ENCODE measurements around the gene ADARB1.

DNA sequence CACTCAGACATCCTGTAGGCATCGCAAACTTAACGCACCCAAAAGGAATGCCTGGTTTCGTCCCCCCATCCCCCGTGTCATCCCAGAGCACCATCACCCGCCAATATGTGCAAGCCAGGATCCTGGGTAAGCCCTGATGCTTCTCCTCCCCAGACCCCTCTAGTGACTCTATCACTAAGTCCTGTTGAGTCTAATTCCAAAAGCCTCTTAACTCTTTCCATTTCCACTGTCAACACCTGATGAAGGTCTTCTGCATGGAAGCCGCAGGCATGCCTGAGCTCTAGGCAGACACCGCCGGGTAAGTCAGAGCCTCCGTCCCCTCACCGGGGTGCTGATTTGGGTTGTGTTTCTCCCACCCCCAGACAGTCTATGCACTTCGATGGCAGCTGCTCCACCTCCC lies 5.3 kb upstream of the ADARB1 start:
- TF ChIP-seq, protein P1, sequence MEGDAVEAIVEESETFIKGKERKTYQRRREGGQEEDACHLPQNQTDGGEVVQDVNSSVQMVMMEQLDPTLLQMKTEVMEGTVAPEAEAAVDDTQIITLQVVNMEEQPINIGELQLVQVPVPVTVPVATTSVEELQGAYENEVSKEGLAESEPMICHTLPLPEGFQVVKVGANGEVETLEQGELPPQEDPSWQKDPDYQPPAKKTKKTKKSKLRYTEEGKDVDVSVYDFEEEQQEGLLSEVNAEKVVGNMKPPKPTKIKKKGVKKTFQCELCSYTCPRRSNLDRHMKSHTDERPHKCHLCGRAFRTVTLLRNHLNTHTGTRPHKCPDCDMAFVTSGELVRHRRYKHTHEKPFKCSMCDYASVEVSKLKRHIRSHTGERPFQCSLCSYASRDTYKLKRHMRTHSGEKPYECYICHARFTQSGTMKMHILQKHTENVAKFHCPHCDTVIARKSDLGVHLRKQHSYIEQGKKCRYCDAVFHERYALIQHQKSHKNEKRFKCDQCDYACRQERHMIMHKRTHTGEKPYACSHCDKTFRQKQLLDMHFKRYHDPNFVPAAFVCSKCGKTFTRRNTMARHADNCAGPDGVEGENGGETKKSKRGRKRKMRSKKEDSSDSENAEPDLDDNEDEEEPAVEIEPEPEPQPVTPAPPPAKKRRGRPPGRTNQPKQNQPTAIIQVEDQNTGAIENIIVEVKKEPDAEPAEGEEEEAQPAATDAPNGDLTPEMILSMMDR (IDR thresholded peaks at IDR 0.05; ENCODE audit: insufficient read depth, low read length, poor library complexity, severe bottlenecking), result no peak
- TF ChIP-seq EZH2phosphoT487 (conservative IDR thresholded peaks at IDR 0.05; ENCODE audit: low read length), result no peak

Measured in SU-DHL-6 (cell line).